ENCODE data around the gene GLDN. TPM values are rescaled to one million over a fixed set of nuclear protein-coding genes. Genes with fewer than 3 reads are reported as not detected.

GLDN gene
- total RNA-seq, 3 donors from 2014 or later: 0.18 TPM; not detected in 2

GRCh38 chr15:51379390-51379789, 37.9 kb downstream of the GLDN start:
- Mint-ChIP-seq H3K9me3 (no peaks in the 10 kb centered on the region), H3K36me3 (ENCODE audit: insufficient read depth) (no peaks in the 10 kb centered on the region), H3K27me3 (ENCODE audit: low read depth) (peaks cover 15% of the 10 kb centered on the region), H3K4me1 (ENCODE audit: low read depth) (no peaks in the 10 kb centered on the region), H3K4me3 (no peak overlapping the region)
- DNase-seq (no peak), ATAC-seq (no peak)

GRCh38 chr15:51380999-51381806, 39.7 kb downstream of the GLDN start:
- DNase-seq: no peak
- Mint-ChIP-seq H3K9me3 (no peaks in the 10 kb centered on the region), H3K4me1 (ENCODE audit: low read depth) (no peaks in the 10 kb centered on the region), H3K36me3 (ENCODE audit: insufficient read depth) (no peaks in the 10 kb centered on the region), H3K27me3 (ENCODE audit: low read depth) (peaks cover 15% of the 10 kb centered on the region), H3K4me3 (no peak overlapping the region)
- peak in 1 of 2 donors; percentile 52 for ATAC-seq

- H3K9me3 Mint-ChIP-seq: no peaks in the 10 kb centered on the region
- H3K4me3 Mint-ChIP-seq: no peak overlapping the region
- no peak for DNase-seq
- peaks cover 15% of the 10 kb centered on the region for H3K27me3 Mint-ChIP-seq (ENCODE audit: low read depth)
- no peaks in the 10 kb centered on the region for H3K4me1 Mint-ChIP-seq (ENCODE audit: low read depth)
- no peak for ATAC-seq
- H3K36me3 Mint-ChIP-seq (ENCODE audit: insufficient read depth): no peaks in the 10 kb centered on the region
Observed at GRCh38 chr15:51382787-51383186, 41.3 kb downstream of the GLDN start.

- DNase-seq (no peak), ATAC-seq (no peak)
- Mint-ChIP-seq H3K27me3 (ENCODE audit: low read depth) (peaks cover 19% of the 10 kb centered on the region), H3K9me3 (no peaks in the 10 kb centered on the region), H3K4me1 (ENCODE audit: low read depth) (no peaks in the 10 kb centered on the region), H3K4me3 (no peak overlapping the region), H3K36me3 (ENCODE audit: insufficient read depth) (no peaks in the 10 kb centered on the region)
Observed at GRCh38 chr15:51386029-51386428, 44.6 kb downstream of the GLDN start.

- Mint-ChIP-seq H3K4me1 (ENCODE audit: low read depth) (no peaks in the 10 kb centered on the region), H3K36me3 (ENCODE audit: insufficient read depth) (no peaks in the 10 kb centered on the region), H3K9me3 (no peaks in the 10 kb centered on the region), H3K4me3 (no peak overlapping the region), H3K27me3 (ENCODE audit: low read depth) (peaks cover 18% of the 10 kb centered on the region)
- DNase-seq: no peak
- ATAC-seq: no peak
Observed at GRCh38 chr15:51386486-51386885, 45.0 kb downstream of the GLDN start.

- ATAC-seq (no peak), DNase-seq (no peak)
- H3K4me1 Mint-ChIP-seq (ENCODE audit: low read depth): no peaks in the 10 kb centered on the region
- no peak overlapping the region for H3K4me3 Mint-ChIP-seq
- H3K36me3 Mint-ChIP-seq (ENCODE audit: insufficient read depth): no peaks in the 10 kb centered on the region
- H3K27me3 Mint-ChIP-seq (ENCODE audit: low read depth): peaks cover 15% of the 10 kb centered on the region
- no peaks in the 10 kb centered on the region for H3K9me3 Mint-ChIP-seq
Observed at GRCh38 chr15:51386960-51387698, 45.7 kb downstream of the GLDN start.

GRCh38 chr15:51387699-51388041, 46.2 kb downstream of the GLDN start:
- DNase-seq (no peak), ATAC-seq (no peak)
- Mint-ChIP-seq H3K27me3 (ENCODE audit: low read depth) (peaks cover 15% of the 10 kb centered on the region), H3K9me3 (no peaks in the 10 kb centered on the region), H3K36me3 (ENCODE audit: insufficient read depth) (no peaks in the 10 kb centered on the region), H3K4me1 (ENCODE audit: low read depth) (no peaks in the 10 kb centered on the region), H3K4me3 (no peak overlapping the region)

- Mint-ChIP-seq H3K36me3 (ENCODE audit: insufficient read depth) (no peaks in the 10 kb centered on the region), H3K4me1 (ENCODE audit: low read depth) (no peaks in the 10 kb centered on the region), H3K27me3 (ENCODE audit: low read depth) (peaks cover 6% of the 10 kb centered on the region), H3K4me3 (no peak overlapping the region), H3K9me3 (no peaks in the 10 kb centered on the region)
- no peak for ATAC-seq
- no peak for DNase-seq
Observed at GRCh38 chr15:51388726-51389125, 47.3 kb downstream of the GLDN start.

- no peaks in the 10 kb centered on the region for H3K9me3 Mint-ChIP-seq
- DNase-seq (no peak), ATAC-seq (no peak)
- no peaks in the 10 kb centered on the region for H3K4me1 Mint-ChIP-seq (ENCODE audit: low read depth)
- no peak overlapping the region for H3K4me3 Mint-ChIP-seq
- H3K36me3 Mint-ChIP-seq (ENCODE audit: insufficient read depth): no peaks in the 10 kb centered on the region
- peaks cover 5% of the 10 kb centered on the region for H3K27me3 Mint-ChIP-seq (ENCODE audit: low read depth)
Observed at GRCh38 chr15:51390241-51390965, 48.9 kb downstream of the GLDN start.

GRCh38 chr15:51390966-51391422, 49.5 kb downstream of the GLDN start:
- Mint-ChIP-seq H3K4me3 (no peak overlapping the region), H3K4me1 (ENCODE audit: low read depth) (no peaks in the 10 kb centered on the region), H3K36me3 (ENCODE audit: insufficient read depth) (no peaks in the 10 kb centered on the region), H3K27me3 (ENCODE audit: low read depth) (peaks cover 5% of the 10 kb centered on the region), H3K9me3 (no peaks in the 10 kb centered on the region)
- DNase-seq (no peak), ATAC-seq (no peak)

- ATAC-seq (no peak), DNase-seq (no peak)
- H3K9me3 Mint-ChIP-seq: no peaks in the 10 kb centered on the region
- no peaks in the 10 kb centered on the region for H3K27me3 Mint-ChIP-seq (ENCODE audit: low read depth)
- no peaks in the 10 kb centered on the region for H3K4me1 Mint-ChIP-seq (ENCODE audit: low read depth)
- no peak overlapping the region for H3K4me3 Mint-ChIP-seq
- no peaks in the 10 kb centered on the region for H3K36me3 Mint-ChIP-seq (ENCODE audit: insufficient read depth)
Observed at GRCh38 chr15:51396921-51397320, 55.5 kb downstream of the GLDN start.

GRCh38 chr15:51398626-51399025, 57.2 kb downstream of the GLDN start:
- Mint-ChIP-seq H3K9me3 (no peaks in the 10 kb centered on the region), H3K4me1 (ENCODE audit: low read depth) (no peaks in the 10 kb centered on the region), H3K36me3 (ENCODE audit: insufficient read depth) (no peaks in the 10 kb centered on the region), H3K27me3 (ENCODE audit: low read depth) (peaks cover 3% of the 10 kb centered on the region), H3K4me3 (no peak overlapping the region)
- DNase-seq (no peak), ATAC-seq (no peak)

- Mint-ChIP-seq H3K9me3 (no peaks in the 10 kb centered on the region), H3K36me3 (ENCODE audit: insufficient read depth) (no peaks in the 10 kb centered on the region), H3K4me3 (no peak overlapping the region), H3K27me3 (ENCODE audit: low read depth) (peaks cover 7% of the 10 kb centered on the region), H3K4me1 (ENCODE audit: low read depth) (no peaks in the 10 kb centered on the region)
- DNase-seq: no peak
- no peak for ATAC-seq
Observed at GRCh38 chr15:51401051-51401780, 59.8 kb downstream of the GLDN start.

- no peaks in the 10 kb centered on the region for H3K4me1 Mint-ChIP-seq (ENCODE audit: low read depth)
- DNase-seq (no peak), ATAC-seq (no peak)
- no peak overlapping the region for H3K4me3 Mint-ChIP-seq
- peaks cover 7% of the 10 kb centered on the region for H3K27me3 Mint-ChIP-seq (ENCODE audit: low read depth)
- H3K36me3 Mint-ChIP-seq (ENCODE audit: insufficient read depth): no peaks in the 10 kb centered on the region
- no peaks in the 10 kb centered on the region for H3K9me3 Mint-ChIP-seq
Observed at GRCh38 chr15:51401872-51402517, 60.5 kb downstream of the GLDN start.

Measured in activated T-cell treated with anti-CD3 and anti-CD28 coated beads, Interleukin-2, amount 50 U/mL, for 4 hours (primary cell).